WERI-Rb-1 (cell line): ENCODE data around the gene GALNT16.

Source experiments
- DNase-seq: peaks from one replicate; pipeline ENCODE4 v3.0.0-alpha.2; 2020
- H3K27ac ChIP-seq: fragments of 250-450 bp; sonication (Bioruptor Pico); 2 replicates; pipeline ENCODE4 v1.5.1; 2020; ENCODE audit warnings: mild to moderate bottlenecking, moderate library complexity
- H3K27me3 ChIP-seq: fragments of 250-450 bp; sonication (Bioruptor Pico); 2 replicates; pipeline ENCODE4 v1.5.1; 2021; ENCODE audit warnings: mild to moderate bottlenecking, low read depth, moderate library complexity; ENCODE audit not compliant: insufficient read depth, severe bottlenecking
- H3K36me3 ChIP-seq: fragments of 250-450 bp; sonication (Bioruptor Pico); 2 replicates; pipeline ENCODE4 v1.5.1; 2020; ENCODE audit warnings: mild to moderate bottlenecking, moderate library complexity
- H3K4me3 ChIP-seq: 2 replicates; pipeline ENCODE4 v1.5.1; 2011; ENCODE audit warnings: low read depth, mild to moderate bottlenecking, control low read depth, low read length
- H3K9me3 ChIP-seq: fragments of 250-450 bp; sonication (Bioruptor Pico); 2 replicates; pipeline ENCODE4 v1.5.1; 2021; ENCODE audit warnings: mild to moderate bottlenecking, moderate library complexity; ENCODE audit not compliant: severe bottlenecking
- CTCF ChIP-seq: IDR thresholded peaks from 2 replicates; pipeline ENCODE4 v1.5.1; 2011; ENCODE audit warnings: low read depth, mild to moderate bottlenecking, control low read depth, inconsistent platforms, low read length

Gene GALNT16

DNA sequence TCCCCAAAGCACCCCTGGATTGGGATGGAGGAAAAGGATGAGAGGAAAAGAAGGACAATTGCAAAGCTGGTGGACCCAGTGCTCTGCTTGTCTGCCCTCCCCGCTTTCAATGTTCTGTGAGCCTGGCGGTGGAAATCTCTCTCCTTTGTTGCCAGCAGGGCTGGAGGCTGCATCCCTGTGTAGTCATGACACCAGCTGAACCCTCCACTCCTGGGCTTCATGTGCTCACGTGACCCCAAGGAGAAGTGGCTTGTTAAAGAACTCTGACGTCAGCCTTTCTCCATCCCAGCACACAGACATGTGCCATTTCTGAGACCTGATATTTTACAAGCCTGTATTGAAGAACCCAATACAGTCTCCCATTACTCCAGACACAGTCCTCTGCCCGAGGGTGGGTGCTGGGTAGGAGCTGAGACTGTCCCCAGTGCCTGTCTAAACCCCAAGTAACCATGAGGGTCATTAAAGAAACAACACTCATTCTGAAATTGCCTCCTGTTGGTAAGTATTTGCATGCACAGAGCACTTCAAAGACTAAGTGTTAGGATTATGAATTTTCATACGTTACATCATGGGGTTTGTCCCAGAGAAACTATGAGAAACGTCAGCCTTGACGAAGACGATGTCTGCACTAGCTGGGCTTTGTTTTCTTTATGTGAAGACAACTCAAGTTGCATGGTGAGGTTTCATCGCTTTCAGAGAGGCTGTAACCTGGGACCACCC is 21.7 kb downstream of the GALNT16 start:
- Histone ChIP-seq H3K27ac (no peak overlapping the region), H3K36me3 (no peaks in the 10 kb centered on the region), H3K9me3 (no peaks in the 10 kb centered on the region), H3K27me3 (no peaks in the 10 kb centered on the region), H3K4me3 (no peak overlapping the region)
- no peak for TF ChIP-seq CTCF
- no peak for DNase-seq

GRCh38 chr14:69282448-69282847 is 22.5 kb downstream of the GALNT16 start:
- Histone ChIP-seq H3K4me3 (no peak overlapping the region), H3K27me3 (no peaks in the 10 kb centered on the region), H3K27ac (no peak overlapping the region), H3K36me3 (no peaks in the 10 kb centered on the region), H3K9me3 (no peaks in the 10 kb centered on the region)
- no peak for TF ChIP-seq CTCF
- no peak for DNase-seq

DNA sequence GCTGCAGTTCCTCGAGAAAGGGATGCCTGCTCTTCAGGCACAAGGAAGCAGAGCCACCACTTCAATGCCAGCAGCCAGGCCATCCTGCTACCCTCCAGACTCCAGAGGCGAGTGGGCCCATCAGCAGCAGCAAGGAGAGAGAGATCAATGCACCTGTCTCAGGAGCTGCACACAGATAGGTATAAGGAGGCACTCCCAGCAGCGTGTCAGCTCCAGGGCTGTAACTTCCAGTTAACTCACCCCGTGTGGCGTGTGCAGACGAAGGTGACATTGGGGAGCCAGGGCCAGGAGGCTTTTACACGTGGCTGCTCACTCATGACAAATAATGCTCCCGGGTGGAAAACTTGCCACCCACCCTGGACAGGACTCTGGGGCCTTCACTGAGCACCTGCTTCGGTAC is 24.2 kb downstream of the GALNT16 start:
- H3K9me3 ChIP-seq, result no peaks in the 10 kb centered on the region
- no peaks in the 10 kb centered on the region for H3K36me3 ChIP-seq
- TF ChIP-seq CTCF, result no peak
- H3K27ac ChIP-seq, result no peak overlapping the region
- no peaks in the 10 kb centered on the region for H3K27me3 ChIP-seq
- no peak for DNase-seq
- no peak overlapping the region for H3K4me3 ChIP-seq

- Histone ChIP-seq H3K27ac (no peak overlapping the region), H3K27me3 (no peaks in the 10 kb centered on the region), H3K4me3 (no peak overlapping the region), H3K36me3 (no peaks in the 10 kb centered on the region), H3K9me3 (no peaks in the 10 kb centered on the region)
- DNase-seq, result no peak
- TF ChIP-seq CTCF, result no peak
Measured at GRCh38 chr14:69285661-69286255, 25.8 kb downstream of the GALNT16 start.

DNA sequence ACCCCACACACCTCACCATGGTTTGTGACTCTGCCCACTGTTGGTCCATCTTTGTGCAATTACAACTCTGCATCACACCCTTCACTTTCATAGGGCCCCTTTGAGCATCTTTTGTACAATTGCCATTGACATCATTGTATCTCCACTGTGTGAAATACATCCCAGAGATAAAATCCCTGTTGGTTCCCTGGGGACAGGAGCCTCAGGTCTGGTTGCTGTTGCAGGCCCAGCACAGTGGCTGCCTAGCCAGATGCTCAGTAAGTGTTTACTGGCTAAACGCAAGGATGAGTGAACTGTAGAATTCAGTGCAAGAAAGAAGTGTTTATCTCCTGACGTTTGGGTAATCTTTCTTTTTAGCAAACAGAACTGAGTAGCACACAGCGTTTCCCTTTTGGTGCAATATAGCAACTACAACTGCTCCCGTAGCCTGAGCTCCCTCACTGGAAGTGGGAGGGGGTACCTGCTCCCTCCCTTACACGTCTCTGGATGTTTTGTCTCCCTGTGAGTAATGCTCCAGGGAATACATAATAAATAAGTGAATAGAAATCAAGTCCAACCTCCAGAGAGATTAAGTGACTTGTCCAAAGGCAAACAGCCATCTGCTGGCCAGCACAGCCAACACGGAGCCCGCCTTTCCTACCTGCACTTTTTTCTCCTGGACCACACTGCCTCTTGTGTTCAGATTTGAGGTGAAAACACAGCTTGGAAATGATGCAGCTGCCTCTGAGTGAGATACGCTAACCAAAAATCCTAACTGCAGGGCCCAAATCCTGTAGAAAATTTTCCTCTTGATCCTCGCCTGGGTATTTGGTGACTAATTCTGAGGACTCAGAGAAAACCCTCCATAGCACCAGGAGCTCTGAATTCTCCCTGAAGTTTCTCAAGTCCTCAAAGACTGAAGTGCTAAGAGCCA is 27.4 kb downstream of the GALNT16 start:
- no peak overlapping the region for H3K4me3 ChIP-seq
- no peaks in the 10 kb centered on the region for H3K9me3 ChIP-seq
- DNase-seq, result peak; percentile 71
- peak; percentile 52; the same call in 1 of the 2 replicates for TF ChIP-seq CTCF
- no peaks in the 10 kb centered on the region for H3K36me3 ChIP-seq
- no peaks in the 10 kb centered on the region for H3K27me3 ChIP-seq
- H3K27ac ChIP-seq, result peak overlapping the region; percentile 37
